Kidney (tissue), 14 donors: ENCODE measurements around the gene FAM120B. TPM values are rescaled to one million over a fixed set of nuclear protein-coding genes. Genes with fewer than 3 reads are reported as not detected.
"Not testable (repeated sequence)": the region's sequence is repeated elsewhere in the genome, so short reads cannot be mapped to it uniquely, and the experiment has no call there.

Experiments used
- DNase-seq, 5 donors: peaks; one replicate each; pipeline ENCODE4 v3.0.0-alpha.2; 2013 to 2020
- FAIRE-seq: peaks from 2 replicates; lab custom pipeline; 2012; peaks lifted over from hg19 to GRCh38; lab: Jason Lieb, UNC
- H3K27ac ChIP-seq, 2 donors: one replicate each; pipeline ENCODE4 v1.7.0; 2013; ENCODE audit warnings: low read depth in 2 of 2, low read length in 2 of 2, inconsistent platforms in 1 of 2
- H3K27me3 ChIP-seq: one replicate; pipeline ENCODE4 v1.7.1; 2013; ENCODE audit warnings: low read length, inconsistent platforms; ENCODE audit not compliant: control insufficient read depth, insufficient read depth
- H3K36me3 ChIP-seq, 3 donors: one replicate each; pipeline versions ENCODE4 v1.7.0 to v1.7.1; 2013; ENCODE audit warnings: low read length in 3 of 3, control low read depth in 1 of 3, inconsistent platforms in 1 of 3; ENCODE audit not compliant: insufficient read depth in 3 of 3, control insufficient read depth in 2 of 3
- H3K4me1 ChIP-seq, 3 donors: one replicate each; pipeline versions ENCODE4 v1.7.0 to v1.7.1; 2013; ENCODE audit warnings: low read length in 3 of 3, inconsistent platforms in 1 of 3, low read depth in 1 of 3; ENCODE audit not compliant: control insufficient read depth in 2 of 3, insufficient read depth in 2 of 3
- H3K4me3 ChIP-seq, 3 donors: one replicate each; pipeline versions ENCODE4 v1.7.0 to v1.8.1; 2013; ENCODE audit warnings: low read length in 3 of 3, control low read depth in 1 of 3, inconsistent platforms in 1 of 3
- H3K9ac ChIP-seq, 3 donors: one replicate each; pipeline versions ENCODE4 v1.7.0 to v1.7.1; 2013; ENCODE audit warnings: low read length in 3 of 3, control low read depth in 1 of 3, inconsistent platforms in 1 of 3
- H3K9me3 ChIP-seq, 3 donors: one replicate each; pipeline versions ENCODE4 v1.7.0 to v1.7.1; 2013; ENCODE audit warnings: low read length in 3 of 3, control low read depth in 1 of 3, inconsistent platforms in 1 of 3; ENCODE audit not compliant: control insufficient read depth in 2 of 3, insufficient read depth in 1 of 3
- intact Hi-C: fragments of 100-400 bp; cut with DNase I; formaldehyde crosslinking; loops from one replicate; pipeline ENCODE4 v1.11.1; 2022
- polyA plus RNA-seq: library from polyadenylated mRNA; stranded (reverse); fragments of 350-450 nt; fragmentation: Illumina TruSeq; extraction: RNeasy Lipid Tissue Mini Kit (QIAGEN cat#74804); gene quantifications from one replicate; pipeline ENCODE4 v1.2.3, GENCODE V29; 2014; ENCODE audit warnings: low read depth, low replicate concordance; ENCODE audit not compliant: insufficient read depth
- total RNA-seq: library from RNA; stranded (reverse); fragmentation: NEBNext Ultra II Directional; extraction: Animal tissue kit (Norgen Biotek cat#: 25700); gene quantifications from one replicate; pipeline ENCODE4 v1.2.1, GENCODE V29; 2021
- TF ChIP-seq, protein P1 (sequence below): IDR thresholded peaks from 3 replicates; pipeline ENCODE4 v1.5.1; 2012; ENCODE audit warnings: mild to moderate bottlenecking, moderate library complexity, borderline replicate concordance; ENCODE audit not compliant: insufficient read depth; ENCODE audit errors: extremely low read depth
- donor health status: control.
- donor health status: control.
- donor health status: control.
- donor health status: control.
- donor health status: control.
- donor health status: DM: yes; HTN: yes; CAD: no.
- donor health status: Normal renal cell carcinoma (clear cell type).

The FAM120B gene
- total and polyA plus RNA-seq, 2 donors from 2014 or later = 16.5 to 34.8 TPM

- FAIRE-seq, H3K9ac ChIP-seq, intact Hi-C loops, H3K4me3 ChIP-seq, H3K4me1 ChIP-seq, H3K27ac ChIP-seq, H3K9me3 ChIP-seq, DNase-seq, H3K27me3 ChIP-seq: not testable (repeated sequence)
- H3K36me3 ChIP-seq = peaks cover 11 to 19% (median 12%) of the 10 kb centered on the region in 3 donors
These were observed 48.6 kb downstream of the FAM120B start for GRCh38 chr6:170355190-170355589.

- DNase-seq = no peak
- H3K36me3 ChIP-seq = peaks cover 8 to 19% (median 9%) of the 10 kb centered on the region in 3 donors
- no peaks in the 10 kb centered on the region for H3K9me3 ChIP-seq
- no peaks in the 10 kb centered on the region for H3K27me3 ChIP-seq
- FAIRE-seq = no peak
- H3K4me3 ChIP-seq = no peak overlapping the region
- no peak overlapping the region for H3K27ac ChIP-seq
- H3K9ac ChIP-seq = no peak overlapping the region
- intact Hi-C loops = no loop called here
- no peaks in the 10 kb centered on the region for H3K4me1 ChIP-seq
- TF ChIP-seq, protein P1, sequence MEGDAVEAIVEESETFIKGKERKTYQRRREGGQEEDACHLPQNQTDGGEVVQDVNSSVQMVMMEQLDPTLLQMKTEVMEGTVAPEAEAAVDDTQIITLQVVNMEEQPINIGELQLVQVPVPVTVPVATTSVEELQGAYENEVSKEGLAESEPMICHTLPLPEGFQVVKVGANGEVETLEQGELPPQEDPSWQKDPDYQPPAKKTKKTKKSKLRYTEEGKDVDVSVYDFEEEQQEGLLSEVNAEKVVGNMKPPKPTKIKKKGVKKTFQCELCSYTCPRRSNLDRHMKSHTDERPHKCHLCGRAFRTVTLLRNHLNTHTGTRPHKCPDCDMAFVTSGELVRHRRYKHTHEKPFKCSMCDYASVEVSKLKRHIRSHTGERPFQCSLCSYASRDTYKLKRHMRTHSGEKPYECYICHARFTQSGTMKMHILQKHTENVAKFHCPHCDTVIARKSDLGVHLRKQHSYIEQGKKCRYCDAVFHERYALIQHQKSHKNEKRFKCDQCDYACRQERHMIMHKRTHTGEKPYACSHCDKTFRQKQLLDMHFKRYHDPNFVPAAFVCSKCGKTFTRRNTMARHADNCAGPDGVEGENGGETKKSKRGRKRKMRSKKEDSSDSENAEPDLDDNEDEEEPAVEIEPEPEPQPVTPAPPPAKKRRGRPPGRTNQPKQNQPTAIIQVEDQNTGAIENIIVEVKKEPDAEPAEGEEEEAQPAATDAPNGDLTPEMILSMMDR = no peak
These were observed 49.1 kb downstream of the FAM120B start for GRCh38 chr6:170355661-170356060.

DNA sequence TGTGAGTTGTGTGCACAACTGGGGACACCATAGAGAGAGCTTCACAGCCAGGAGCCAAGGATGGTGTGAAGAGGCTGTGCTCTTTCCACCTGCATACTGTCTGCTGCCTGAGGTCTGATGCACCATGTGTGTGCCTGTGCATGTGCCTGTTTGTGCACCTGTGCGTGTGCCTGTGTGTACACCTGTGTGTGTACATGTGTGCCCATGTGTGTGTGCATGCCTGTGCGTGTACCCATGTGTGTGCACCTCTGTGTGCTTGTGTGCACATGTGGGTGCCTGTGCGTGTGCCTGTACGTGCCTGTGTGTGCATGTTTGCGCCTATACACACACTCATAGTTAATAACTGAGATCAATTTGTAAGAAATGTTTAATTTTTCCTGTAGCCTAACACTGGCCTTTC is 51.3 kb downstream of the FAM120B start:
- Histone ChIP-seq H3K27ac (no peak overlapping the region), H3K36me3 (peaks cover 3 to 27% (median 11%) of the 10 kb centered on the region in 3 donors), H3K27me3 (no peaks in the 10 kb centered on the region), H3K9ac (no peak overlapping the region), H3K9me3 (no peaks in the 10 kb centered on the region), H3K4me3 (no peak overlapping the region), H3K4me1 (no peaks in the 10 kb centered on the region)
- intact Hi-C loops = no loop called here
- no peak for DNase-seq
- FAIRE-seq = no peak
- TF ChIP-seq, protein P1 = no peak

- no peak overlapping the region for H3K4me3 ChIP-seq
- no peaks in the 10 kb centered on the region for H3K27me3 ChIP-seq
- no peaks in the 10 kb centered on the region for H3K4me1 ChIP-seq
- no peak overlapping the region for H3K27ac ChIP-seq
- no peak for FAIRE-seq
- DNase-seq = no peak
- H3K36me3 ChIP-seq = peaks cover 3 to 27% (median 11%) of the 10 kb centered on the region in 3 donors
- intact Hi-C loops = no loop called here
- TF ChIP-seq, protein P1 = no peak
- no peaks in the 10 kb centered on the region for H3K9me3 ChIP-seq
- no peak overlapping the region for H3K9ac ChIP-seq
These were observed 51.9 kb downstream of the FAM120B start for GRCh38 chr6:170358496-170358895.
